IPS DF 6.9 (cell line): Measurements from ENCODE around the gene CD200R1L.

Experiments
- DNase-seq: peaks from one replicate; pipeline ENCODE4 v3.0.0-alpha.2; 2013; ENCODE audit warnings: low read depth, low spot score
- H3K27ac ChIP-seq: one replicate; pipeline ENCODE4 v1.5.1; 2013; ENCODE audit warnings: low read length, control low read depth
- H3K27me3 ChIP-seq: 2 replicates; pipeline ENCODE4 v1.6.1; 2013; ENCODE audit warnings: mild to moderate bottlenecking, low read length; ENCODE audit not compliant: control insufficient read depth, insufficient read depth
- H3K36me3 ChIP-seq: 2 replicates; pipeline ENCODE4 v1.6.1; 2013; ENCODE audit warnings: low read length; ENCODE audit not compliant: control insufficient read depth, insufficient read depth
- H3K4me1 ChIP-seq: 2 replicates; pipeline ENCODE4 v1.6.1; 2013; ENCODE audit warnings: low read length; ENCODE audit not compliant: control insufficient read depth, insufficient read depth
- H3K4me3 ChIP-seq: 2 replicates; pipeline ENCODE4 v1.5.1; 2013; ENCODE audit warnings: mild to moderate bottlenecking, low read length
- H3K9me3 ChIP-seq: 2 replicates; pipeline ENCODE4 v1.6.1; 2013; ENCODE audit warnings: low read length, inconsistent platforms; ENCODE audit not compliant: control insufficient read depth, insufficient read depth
- WGBS: extraction: QIAGEN DNeasy Blood & Tissue Kit; methylation state at CpG from one replicate; pipeline ENCODE4 v1.1.7; 2013; ENCODE audit warnings: mixed read lengths, missing lambda C conversion rate; ENCODE audit not compliant: insufficient read length, insufficient coverage; 5-methylcytosine and 5-hydroxymethylcytosine counted together

CD200R1L gene

DNA sequence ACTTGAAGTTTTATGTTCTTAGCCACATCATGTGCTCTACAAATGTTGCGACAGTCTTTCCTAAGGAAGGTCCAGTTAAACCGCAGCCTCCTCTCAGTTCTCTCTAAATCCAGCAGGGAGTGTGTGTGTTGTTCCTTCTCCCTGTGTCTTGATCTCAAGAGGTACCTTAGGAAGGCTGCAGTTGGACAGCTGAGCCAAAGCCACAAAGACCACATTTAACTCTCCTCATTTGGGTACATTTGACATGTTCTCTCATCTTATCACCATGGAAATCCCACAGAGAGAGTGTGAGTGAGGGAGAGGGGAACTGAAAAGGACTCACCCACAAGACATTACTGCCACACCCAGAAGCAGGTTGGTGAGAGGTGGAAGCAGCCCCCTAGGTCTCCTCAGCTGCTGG, 79.5 kb downstream of the CD200R1L start:
- H3K27ac ChIP-seq, result no peak overlapping the region
- DNase-seq, result no peak
- WGBS, result no CpG with 5 or more reads among the region's 2 CpGs

More for the DNA sequence above, 79.5 kb downstream of the CD200R1L start:
- no peaks in the 10 kb centered on the region for H3K4me1 ChIP-seq
- no peak overlapping the region for H3K4me3 ChIP-seq
- H3K9me3 ChIP-seq, result no peaks in the 10 kb centered on the region
- no peaks in the 10 kb centered on the region for H3K27me3 ChIP-seq
- H3K36me3 ChIP-seq, result no peaks in the 10 kb centered on the region
